Occipital lobe (tissue), 2 donors: Measurements from ENCODE around the gene CADPS. TPM values are rescaled to one million over a fixed set of nuclear protein-coding genes. Genes with fewer than 3 reads are reported as not detected.
A peak's percentile ranks its signal among the peaks of the same experiment; 100 is the strongest.
"Not testable (repeated sequence)": the region's sequence is repeated elsewhere in the genome, so short reads cannot be mapped to it uniquely, and the experiment has no call there.

ENCODE experiments used
- DNase-seq: peaks from one replicate; lab custom pipeline; 2025; lab: John Stamatoyannopoulos, UW
- total RNA-seq: library from RNA; depleted of rRNA; stranded (reverse); fragments of >200 nt; gene quantifications from one replicate; pipeline ENCODE4 v1.2.3, GENCODE V29; 2014

Gene CADPS
- total RNA-seq, 1 donor from 2014 or later: 206 TPM

- DNase-seq: no peak
Observed at GRCh38 chr3:62601238-62602070, 273.8 kb downstream of the CADPS start.

- DNase-seq: no peak
Observed at GRCh38 chr3:62600033-62600432, 275.2 kb downstream of the CADPS start.

DNA sequence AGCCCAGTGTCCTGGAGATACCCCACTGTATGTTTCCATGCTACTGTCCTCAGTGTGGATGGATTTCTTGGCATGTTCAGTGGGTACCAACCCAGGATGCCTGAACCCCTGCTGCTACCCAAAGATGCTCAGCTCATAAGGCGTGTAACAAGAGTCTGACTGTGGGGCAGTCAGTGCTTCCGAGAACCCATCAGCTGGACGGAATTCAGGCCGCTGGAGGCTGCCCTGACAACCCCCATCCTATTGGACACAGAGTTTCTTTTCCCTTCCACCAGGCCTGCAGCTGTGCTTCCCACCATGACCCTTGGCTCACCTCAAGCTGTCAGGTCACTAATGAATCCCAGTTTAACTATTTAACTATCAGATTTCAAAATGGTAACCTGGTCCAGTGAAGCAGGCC is 277.7 kb downstream of the CADPS start:
- DNase-seq: no peak

DNA sequence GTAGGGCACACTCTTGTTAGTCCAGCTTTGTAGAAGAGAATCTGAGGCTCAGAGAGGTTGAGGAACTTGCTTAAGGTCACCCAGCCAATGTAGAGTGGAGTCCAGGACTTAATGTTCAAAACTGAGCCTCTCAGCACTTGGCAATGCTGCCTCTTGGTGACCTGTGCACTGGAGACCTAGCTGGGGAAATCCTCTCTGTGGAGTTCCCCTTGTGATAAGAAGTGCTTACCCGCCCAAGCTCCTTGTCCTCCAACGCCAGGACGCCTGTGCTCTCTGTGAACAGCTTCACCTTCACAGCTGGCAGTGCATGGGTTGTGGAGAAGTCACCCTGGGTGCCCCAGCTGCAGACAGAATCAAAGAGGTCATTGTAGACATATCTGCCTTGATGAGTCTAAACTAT is 282.8 kb downstream of the CADPS start:
- no peak for DNase-seq

DNA sequence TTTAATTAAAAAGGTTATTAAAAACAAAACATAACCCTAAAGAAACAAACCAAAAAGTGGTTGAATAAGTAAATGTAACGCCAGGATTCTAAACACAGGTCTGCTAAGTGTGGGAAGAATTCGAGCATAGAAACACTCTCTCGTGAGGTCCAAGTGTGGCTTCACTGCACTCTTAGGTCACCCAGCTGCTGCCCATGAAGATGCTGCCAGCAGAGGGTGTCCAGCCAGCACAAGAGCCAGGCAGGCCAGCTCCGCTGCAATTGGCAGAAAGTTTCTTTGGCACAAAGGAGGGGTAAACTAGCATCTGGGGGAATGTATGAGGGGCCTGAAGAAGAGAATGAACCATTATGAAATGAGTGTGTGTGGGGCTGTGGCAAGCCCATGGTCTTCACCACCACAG is 286.1 kb downstream of the CADPS start:
- no peak for DNase-seq

DNA sequence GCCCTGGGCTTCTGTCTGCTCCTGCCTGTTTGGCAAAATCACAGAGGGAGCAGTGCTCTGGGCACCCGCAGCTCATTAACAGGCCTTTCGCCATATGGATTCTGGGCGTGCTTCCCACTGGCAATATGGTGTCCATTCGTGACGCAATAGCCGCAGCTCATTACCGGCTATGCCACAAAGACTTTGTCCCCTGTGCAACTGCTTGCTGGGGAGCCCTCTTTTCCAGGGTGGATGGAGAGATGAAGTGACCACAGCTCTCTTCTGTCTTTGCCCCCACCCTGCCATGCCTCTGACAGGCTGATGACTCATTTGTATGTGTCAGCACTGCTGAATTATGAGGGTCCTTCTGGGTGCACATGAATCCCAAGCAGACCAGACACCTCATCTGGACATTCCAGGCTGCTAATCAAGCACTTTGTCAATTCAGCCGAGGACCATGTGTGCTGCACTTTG is 287.6 kb downstream of the CADPS start:
- DNase-seq: no peak

GRCh38 chr3:62587169-62587568 is 288.0 kb downstream of the CADPS start:
- no peak for DNase-seq

- no peak for DNase-seq
Observed at GRCh38 chr3:62586356-62586755, 288.9 kb downstream of the CADPS start.

DNA sequence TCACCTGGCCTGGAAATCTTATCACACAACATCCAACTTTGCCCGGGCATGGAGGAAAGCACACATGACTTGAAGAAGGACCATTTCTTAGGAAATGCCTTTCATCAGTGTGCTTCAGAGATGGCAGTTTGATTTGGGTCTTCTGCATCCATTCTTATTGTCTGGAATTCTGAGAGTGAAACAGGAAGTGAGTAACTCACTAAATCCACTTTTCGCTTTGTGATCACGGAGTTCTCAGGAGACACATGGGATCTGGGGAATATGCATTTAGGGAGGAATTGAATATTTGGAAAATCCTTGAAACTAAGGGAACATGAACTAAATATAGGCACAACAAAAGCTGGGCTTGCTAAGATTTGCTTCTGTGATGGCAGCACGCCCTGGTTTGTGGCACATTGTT is 289.4 kb downstream of the CADPS start:
- no peak for DNase-seq

DNA sequence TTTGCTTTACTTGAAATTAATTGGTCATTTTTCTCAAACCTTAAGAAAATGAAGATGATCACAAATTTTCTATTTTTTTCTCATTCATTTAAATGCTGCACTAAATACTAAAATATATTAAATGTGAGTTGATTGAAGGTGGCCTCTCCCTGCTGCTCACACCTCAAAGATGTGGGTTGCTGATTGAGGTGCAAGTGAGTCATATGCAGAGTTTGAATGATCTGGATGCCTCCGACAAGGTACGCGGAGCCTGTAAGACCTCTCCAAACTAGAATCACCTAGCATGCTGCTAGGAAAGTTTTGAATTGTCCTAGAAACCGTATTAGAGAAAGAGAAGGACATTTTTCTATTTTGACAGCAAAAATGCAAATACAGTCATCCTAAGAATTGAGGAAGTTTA is 290.6 kb downstream of the CADPS start:
- no peak for DNase-seq

DNA sequence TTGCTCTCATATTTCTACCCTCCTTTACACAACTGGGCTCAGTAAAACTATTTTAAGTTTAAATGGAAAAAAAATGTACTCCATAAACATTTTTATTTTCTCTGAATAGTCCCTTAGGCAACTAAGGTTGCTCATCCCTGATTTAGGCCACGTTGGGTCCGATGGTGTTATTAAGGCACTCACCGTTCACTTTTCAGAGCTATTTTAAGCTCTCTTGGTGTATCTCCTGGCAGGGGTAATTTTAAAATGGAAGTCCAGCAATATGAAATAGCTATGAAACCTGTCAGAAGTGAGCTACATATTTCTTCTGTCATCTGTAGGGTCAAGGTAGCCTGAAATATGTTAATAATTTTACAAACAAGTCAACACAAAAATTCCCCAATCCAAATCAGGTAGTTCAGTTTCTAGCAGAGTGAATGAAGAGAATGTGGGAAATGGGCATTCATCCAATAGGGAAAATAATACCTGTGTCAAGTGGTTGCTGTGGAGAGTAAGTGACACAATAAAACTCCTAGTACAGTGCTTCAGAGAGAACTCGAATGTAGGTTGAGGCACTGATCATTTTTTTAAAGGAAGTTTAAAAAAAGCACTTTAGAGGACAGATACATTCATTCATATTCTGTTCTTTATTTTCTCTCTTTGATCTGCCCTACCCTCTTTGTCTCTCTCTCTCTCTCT is 292.6 kb downstream of the CADPS start:
- no peak for DNase-seq

DNA sequence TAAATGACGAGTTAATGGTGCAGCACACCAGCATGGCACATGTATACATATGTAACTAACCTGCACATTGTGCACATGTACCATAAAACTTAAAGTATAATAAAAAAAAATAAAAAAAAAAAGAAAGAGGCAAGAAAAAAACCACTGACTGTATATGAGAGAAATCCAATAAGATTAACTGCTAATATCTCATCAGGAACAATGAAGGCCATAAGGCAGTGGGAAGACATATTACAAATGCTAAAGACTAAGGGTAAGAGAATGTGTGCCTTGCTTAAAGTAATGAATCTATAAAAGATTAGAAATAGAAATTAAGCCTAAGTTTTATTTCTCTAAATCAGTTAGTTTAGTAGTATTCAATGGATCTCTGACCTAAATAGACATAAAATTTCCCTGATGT is 294.7 kb downstream of the CADPS start:
- not testable (repeated sequence) for DNase-seq

DNA sequence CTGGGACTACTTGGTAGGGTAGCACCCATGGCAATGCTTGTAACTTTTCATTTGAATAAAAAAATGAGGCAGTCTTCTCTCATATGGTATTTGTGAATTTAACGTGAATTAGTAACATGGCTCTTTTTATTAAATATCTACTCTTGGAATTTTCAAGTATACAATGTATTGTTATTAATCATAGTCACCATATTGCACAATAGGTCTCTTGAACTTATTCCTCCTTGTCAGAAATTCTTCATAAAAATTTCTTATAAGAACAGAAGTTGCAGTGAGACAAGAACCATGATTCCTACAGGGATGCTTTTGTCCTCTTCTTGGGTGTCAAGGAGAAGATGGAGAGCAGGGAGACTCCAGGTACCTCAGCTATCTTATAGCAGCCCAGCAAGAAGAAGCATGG is 298.1 kb downstream of the CADPS start:
- DNase-seq: no peak

DNA sequence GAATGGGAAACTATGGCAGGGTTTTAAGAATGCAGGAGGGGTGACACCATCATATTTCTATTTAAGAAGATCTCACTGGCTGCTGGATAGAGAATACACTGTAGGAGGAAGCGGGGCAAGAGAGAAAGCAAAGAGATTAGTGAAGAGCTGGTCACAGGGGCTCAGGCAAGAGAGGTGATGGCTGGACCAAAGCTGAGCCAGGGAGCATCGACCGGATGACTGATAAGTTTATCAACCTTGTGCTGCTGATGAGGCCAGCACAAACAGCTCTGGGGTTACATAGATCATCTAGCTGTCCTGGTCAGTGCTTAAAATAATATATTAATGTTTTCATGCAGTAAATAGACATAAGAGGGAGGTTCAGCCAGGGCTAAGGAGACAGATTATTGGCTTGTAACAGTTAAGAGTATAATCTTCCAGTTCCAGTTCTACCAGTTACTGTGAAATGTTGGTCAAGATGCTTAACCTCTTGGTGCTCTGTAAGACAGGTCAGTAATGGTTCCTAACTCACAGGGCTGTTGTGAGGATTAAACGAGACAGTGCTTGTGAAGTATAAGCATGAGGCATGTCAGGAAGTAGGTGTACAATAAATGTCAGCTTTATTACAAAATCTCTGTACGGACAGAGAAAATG is 300.8 kb downstream of the CADPS start:
- no peak for DNase-seq

DNA sequence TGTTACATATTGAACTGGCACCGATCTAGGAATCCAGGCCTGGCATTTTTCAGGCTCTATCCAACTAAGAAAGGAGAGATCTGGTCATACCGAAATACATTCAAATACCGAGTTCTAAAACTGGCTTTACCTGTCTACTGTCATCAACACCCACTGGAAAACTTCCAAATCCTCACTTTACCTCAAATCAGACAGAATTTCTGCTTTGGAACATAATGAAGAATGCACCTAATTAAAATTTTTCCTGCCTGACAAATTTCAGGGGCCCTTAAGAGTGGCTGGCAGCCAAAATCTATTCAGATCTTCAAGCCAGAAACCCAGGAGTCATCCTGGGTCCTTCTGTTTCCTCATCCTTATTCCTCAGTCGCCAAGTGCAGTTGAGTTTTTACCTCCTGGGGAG is 303.3 kb downstream of the CADPS start:
- no peak for DNase-seq

DNA sequence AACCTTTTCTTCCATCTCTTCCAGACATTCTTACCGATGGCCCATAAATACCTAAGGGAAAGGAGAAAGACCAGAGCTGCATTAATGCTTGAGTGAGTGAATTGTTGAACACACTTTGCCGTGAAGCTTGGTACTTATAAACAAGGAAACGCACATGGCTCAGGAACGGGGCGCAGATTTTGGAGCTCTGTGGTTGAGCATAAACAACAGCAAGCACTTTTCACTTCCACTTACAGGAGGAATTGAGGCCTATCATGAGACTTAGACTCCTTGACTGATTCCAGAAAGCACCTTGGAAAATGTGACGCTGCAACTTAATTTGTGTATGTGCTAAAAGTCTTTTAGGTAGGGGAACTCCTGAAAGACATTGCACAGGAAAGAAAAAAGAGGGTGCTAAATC is 304.3 kb downstream of the CADPS start:
- no peak for DNase-seq

DNA sequence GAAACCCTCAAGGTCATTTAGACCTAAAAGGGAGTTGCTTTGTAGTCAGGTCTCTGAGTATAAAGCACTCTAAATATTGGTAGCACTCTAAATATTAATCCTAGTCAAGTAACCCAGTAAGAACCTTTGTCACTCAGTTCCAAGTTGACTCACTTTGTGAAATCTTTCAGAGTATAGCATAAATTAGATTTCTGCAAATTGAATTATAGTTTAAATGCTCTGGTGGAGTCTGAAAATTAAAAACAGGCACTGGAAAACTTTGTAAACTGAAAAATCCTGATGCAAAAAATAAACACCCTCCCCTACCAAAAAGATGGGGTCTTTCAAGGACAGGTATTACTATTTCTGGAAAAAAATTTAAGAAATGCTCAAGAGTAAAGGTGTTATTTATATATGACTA is 305.6 kb downstream of the CADPS start:
- no peak for DNase-seq

- DNase-seq: peak; percentile 35
Observed at GRCh38 chr3:62567097-62568021, 307.9 kb downstream of the CADPS start.

DNA sequence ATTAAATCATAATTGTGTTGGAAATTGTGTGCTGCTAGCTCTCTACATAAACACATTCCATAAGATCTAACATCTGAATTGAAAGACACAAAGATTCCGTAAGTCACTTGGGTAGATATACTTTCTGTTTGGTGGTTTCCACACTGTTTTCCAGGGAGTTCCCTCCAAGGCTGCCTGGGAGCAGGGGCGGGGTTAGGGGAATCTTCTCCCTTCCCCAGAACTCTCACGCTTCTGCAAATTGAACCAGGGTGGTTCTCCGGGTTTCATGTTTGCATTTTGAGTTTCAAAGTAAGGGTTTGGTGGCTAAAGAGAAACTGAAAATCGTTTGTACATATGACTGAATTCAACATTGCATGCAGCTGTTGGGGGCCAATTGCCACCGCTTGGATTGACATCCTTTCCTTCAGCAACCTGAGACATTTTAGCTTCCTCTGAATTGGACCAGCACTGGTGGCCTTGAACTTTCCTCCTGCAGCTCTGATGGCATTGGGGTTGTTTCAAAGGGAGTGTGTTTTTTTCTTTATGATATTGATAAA is 309.1 kb downstream of the CADPS start:
- DNase-seq: no peak

GRCh38 chr3:62562596-62562995 is 312.6 kb downstream of the CADPS start:
- DNase-seq: no peak

- no peak for DNase-seq
Observed at GRCh38 chr3:62562017-62562416, 313.2 kb downstream of the CADPS start.
